ENCODE measurements around the gene CITED4.

Gene CITED4

DNA sequence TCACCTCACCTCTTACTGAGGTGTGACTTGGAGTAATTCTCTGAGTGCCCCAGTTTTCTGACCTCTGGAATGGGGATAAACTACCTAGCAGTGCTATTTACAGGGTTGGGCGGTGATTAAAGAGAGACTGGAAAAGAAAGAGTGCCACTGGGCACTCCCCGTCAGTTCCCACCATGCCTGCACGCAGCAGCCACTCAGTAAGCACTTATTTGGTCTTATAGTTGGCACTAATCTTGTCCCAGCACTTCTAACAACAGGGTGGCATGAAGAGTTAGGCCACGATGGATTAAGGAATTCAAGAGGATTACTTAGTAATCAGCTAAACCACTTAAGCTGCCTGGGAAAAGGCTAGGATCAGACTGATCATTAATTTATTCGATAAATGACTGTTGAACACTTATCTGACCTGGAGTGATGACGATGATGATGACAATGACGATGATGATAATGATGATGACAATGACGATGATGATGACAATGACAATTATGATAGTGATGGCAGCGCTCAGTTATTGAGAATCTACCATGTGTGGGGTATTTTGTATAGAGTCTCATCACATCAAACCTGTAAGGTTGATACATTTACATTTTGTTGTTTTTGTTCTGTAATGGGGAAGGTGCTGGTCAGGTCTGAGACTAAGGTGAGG is 5.4 kb downstream of the CITED4 start:
- Histone ChIP-seq H3K36me3 (ENCODE audit: control insufficient read depth, insufficient read depth, low read length) (no peaks in the 10 kb centered on the region), H3K9me3 (ENCODE audit: control insufficient read depth, low read length) (no peaks in the 10 kb centered on the region), H3K79me2 (no peaks in the 10 kb centered on the region), H3K4me1 (no peaks in the 10 kb centered on the region), H3K27ac (no peak overlapping the region), H3K4me2 (ENCODE audit: low read length) (no peak overlapping the region), H3K9ac (no peak overlapping the region), H3K4me3 (ENCODE audit: low read depth, low read length) (no peak overlapping the region), H3K27me3 (ENCODE audit: control insufficient read depth, insufficient read depth, low read length) (no peaks in the 10 kb centered on the region), H2AFZ (no peak overlapping the region)
- TF ChIP-seq, protein P1, sequence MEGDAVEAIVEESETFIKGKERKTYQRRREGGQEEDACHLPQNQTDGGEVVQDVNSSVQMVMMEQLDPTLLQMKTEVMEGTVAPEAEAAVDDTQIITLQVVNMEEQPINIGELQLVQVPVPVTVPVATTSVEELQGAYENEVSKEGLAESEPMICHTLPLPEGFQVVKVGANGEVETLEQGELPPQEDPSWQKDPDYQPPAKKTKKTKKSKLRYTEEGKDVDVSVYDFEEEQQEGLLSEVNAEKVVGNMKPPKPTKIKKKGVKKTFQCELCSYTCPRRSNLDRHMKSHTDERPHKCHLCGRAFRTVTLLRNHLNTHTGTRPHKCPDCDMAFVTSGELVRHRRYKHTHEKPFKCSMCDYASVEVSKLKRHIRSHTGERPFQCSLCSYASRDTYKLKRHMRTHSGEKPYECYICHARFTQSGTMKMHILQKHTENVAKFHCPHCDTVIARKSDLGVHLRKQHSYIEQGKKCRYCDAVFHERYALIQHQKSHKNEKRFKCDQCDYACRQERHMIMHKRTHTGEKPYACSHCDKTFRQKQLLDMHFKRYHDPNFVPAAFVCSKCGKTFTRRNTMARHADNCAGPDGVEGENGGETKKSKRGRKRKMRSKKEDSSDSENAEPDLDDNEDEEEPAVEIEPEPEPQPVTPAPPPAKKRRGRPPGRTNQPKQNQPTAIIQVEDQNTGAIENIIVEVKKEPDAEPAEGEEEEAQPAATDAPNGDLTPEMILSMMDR (IDR thresholded peaks at IDR 0.05) = no peak

DNA sequence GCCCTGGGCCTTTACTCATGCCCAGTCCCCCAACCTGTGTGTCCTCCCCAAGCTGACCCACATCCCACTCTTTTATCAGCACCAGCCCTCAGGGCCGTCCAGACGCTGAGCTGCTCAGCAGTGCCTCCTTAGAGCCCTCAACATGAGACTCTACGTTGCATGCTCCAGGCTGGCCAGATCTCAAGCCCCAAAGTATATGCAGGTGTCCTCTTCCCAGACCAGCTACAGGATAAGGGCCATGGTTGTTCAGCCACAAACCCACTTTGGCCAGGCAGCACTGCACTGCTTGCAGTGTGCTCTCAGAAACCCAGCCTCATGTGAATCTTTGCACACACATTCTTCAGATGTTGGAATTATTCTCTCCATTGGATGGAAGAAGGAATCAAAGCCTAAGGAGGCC is 6.0 kb downstream of the CITED4 start:
- Histone ChIP-seq H3K4me3 (ENCODE audit: low read depth, low read length) (no peak overlapping the region), H3K27me3 (ENCODE audit: control insufficient read depth, insufficient read depth, low read length) (no peaks in the 10 kb centered on the region), H3K36me3 (ENCODE audit: control insufficient read depth, insufficient read depth, low read length) (no peaks in the 10 kb centered on the region), H2AFZ (no peak overlapping the region), H3K9ac (no peak overlapping the region), H3K9me3 (ENCODE audit: control insufficient read depth, low read length) (no peaks in the 10 kb centered on the region), H3K79me2 (no peaks in the 10 kb centered on the region), H3K27ac (no peak overlapping the region), H3K4me1 (no peaks in the 10 kb centered on the region), H3K4me2 (ENCODE audit: low read length) (no peak overlapping the region)
- TF ChIP-seq, protein P1 (IDR thresholded peaks at IDR 0.05) = no peak

DNA sequence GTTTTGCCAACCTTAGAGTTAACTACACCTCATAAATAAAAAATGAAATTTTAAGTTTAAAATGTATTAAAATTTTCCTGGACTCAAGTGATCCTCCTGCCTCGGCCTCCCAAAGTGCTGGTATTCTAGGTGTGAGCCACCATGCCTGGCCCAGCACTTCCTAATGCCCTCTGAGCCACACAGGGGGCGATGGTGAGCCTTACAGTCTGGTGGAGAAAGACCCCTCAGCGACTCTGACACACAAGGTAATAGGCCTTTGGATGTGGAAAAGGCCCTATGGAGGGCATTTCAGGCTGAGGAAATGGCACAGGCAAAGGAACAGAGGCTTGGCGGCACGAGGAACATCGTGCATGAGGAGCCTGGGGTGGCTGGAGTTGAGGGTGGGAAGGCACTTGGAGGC is 6.7 kb downstream of the CITED4 start:
- no peak overlapping the region for H3K27ac ChIP-seq
- no peak overlapping the region for H3K9ac ChIP-seq
- H3K36me3 ChIP-seq (ENCODE audit: control insufficient read depth, insufficient read depth, low read length) = no peaks in the 10 kb centered on the region
- H3K79me2 ChIP-seq = no peaks in the 10 kb centered on the region
- TF ChIP-seq, protein P1 (IDR thresholded peaks at IDR 0.05) = no peak
- H3K9me3 ChIP-seq (ENCODE audit: control insufficient read depth, low read length) = no peaks in the 10 kb centered on the region
- H3K27me3 ChIP-seq (ENCODE audit: control insufficient read depth, insufficient read depth, low read length) = no peaks in the 10 kb centered on the region
- H3K4me2 ChIP-seq (ENCODE audit: low read length) = no peak overlapping the region
- H3K4me1 ChIP-seq = no peaks in the 10 kb centered on the region
- no peak overlapping the region for H2AFZ ChIP-seq
- H3K4me3 ChIP-seq (ENCODE audit: low read depth, low read length) = no peak overlapping the region

DNA sequence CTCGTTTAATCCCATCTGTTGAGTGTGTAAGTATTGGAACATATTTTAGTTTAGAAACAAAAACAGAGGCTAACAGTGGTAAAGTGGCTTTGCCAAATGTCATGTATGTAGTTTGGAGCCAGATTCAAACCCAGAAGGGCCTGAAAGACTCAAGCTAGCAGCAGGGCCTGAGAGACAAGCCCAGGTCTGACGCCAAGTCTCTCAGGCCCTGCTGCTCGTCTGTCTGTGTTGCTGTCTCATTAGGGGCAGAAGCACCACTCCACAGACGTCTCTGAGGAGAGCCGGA is 8.3 kb downstream of the CITED4 start:
- TF ChIP-seq, protein P1 (IDR thresholded peaks at IDR 0.05) = no peak
- no peak overlapping the region for H3K4me2 ChIP-seq (ENCODE audit: low read length)
- H2AFZ ChIP-seq = no peak overlapping the region
- H3K36me3 ChIP-seq (ENCODE audit: control insufficient read depth, insufficient read depth, low read length) = no peaks in the 10 kb centered on the region
- H3K27ac ChIP-seq = no peak overlapping the region
- H3K9ac ChIP-seq = no peak overlapping the region
- H3K4me1 ChIP-seq = no peaks in the 10 kb centered on the region
- no peaks in the 10 kb centered on the region for H3K79me2 ChIP-seq
- H3K4me3 ChIP-seq (ENCODE audit: low read depth, low read length) = no peak overlapping the region
- H3K9me3 ChIP-seq (ENCODE audit: control insufficient read depth, low read length) = no peaks in the 10 kb centered on the region
- no peaks in the 10 kb centered on the region for H3K27me3 ChIP-seq (ENCODE audit: control insufficient read depth, insufficient read depth, low read length)

DNA sequence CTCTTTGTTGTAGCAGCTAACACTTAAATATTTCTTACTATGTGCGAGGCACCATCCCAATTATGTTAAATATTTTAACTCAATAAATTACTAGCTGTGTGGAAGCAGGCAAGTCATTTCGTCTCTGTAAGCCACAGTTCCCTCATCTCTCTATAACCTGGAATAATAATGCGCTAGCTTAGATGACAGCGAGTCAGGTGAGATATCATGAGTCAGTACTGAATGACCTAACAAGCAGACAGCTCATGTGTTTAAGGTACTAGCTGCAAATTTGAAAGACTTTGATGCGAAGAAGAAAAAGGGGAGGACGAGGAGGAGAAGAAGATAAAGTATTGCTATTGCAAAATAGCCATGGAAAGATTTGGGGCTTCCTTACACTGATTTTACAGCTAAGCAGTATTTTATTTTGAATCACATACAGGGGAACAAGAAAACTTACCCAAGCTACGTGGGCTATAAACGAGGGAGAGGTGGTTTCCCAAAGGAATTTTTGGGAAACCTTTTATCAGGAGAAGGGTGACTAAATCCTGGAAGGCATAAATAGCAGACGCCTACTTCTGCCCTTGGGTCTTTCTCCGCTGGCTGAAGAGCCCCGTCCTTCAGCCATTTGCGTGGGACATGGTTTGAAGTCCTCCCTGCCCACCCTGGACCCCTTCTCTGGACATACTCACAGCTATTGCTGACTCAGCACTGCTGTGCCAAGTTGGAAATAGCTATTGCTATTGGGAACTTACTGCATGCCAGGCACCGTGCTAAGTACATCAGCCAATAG is 8.9 kb downstream of the CITED4 start:
- H3K9me3 ChIP-seq (ENCODE audit: control insufficient read depth, low read length) = no peaks in the 10 kb centered on the region
- H3K36me3 ChIP-seq (ENCODE audit: control insufficient read depth, insufficient read depth, low read length) = no peaks in the 10 kb centered on the region
- no peaks in the 10 kb centered on the region for H3K27me3 ChIP-seq (ENCODE audit: control insufficient read depth, insufficient read depth, low read length)
- no peaks in the 10 kb centered on the region for H3K79me2 ChIP-seq
- no peak overlapping the region for H3K9ac ChIP-seq
- H3K4me1 ChIP-seq = no peaks in the 10 kb centered on the region
- no peak overlapping the region for H3K4me2 ChIP-seq (ENCODE audit: low read length)
- H3K27ac ChIP-seq = no peak overlapping the region
- no peak overlapping the region for H2AFZ ChIP-seq
- H3K4me3 ChIP-seq (ENCODE audit: low read depth, low read length) = no peak overlapping the region
- TF ChIP-seq, protein P1 (IDR thresholded peaks at IDR 0.05) = no peak
